Mesothelial cell of epicardium (in vitro differentiated cells): ENCODE data around the gene IMPG2. TPM values are rescaled to one million over a fixed set of nuclear protein-coding genes. Genes with fewer than 3 reads are reported as not detected.

Experiments used
- DNase-seq, 2 experiments: peaks; one replicate each; pipeline ENCODE4 v3.0.0; 2021; ENCODE audit warnings: low spot score in 2 of 2; ENCODE audit not compliant: unreplicated experiment in 2 of 2
- H3K27ac Mint-ChIP-seq: 2 replicates; pipeline ENCODE4 v1.8.0; 2021; ENCODE audit warnings: mixed read lengths
- H3K27me3 Mint-ChIP-seq: 2 replicates; pipeline ENCODE4 v1.8.0; 2021; ENCODE audit warnings: low read depth, mixed read lengths
- H3K36me3 Mint-ChIP-seq: 2 replicates; pipeline ENCODE4 v1.8.0; 2021; ENCODE audit warnings: mixed read lengths
- H3K4me1 Mint-ChIP-seq: 2 replicates; pipeline ENCODE4 v1.8.0; 2021; ENCODE audit warnings: mixed read lengths
- H3K4me3 Mint-ChIP-seq: 2 replicates; pipeline ENCODE4 v1.8.0; 2021; ENCODE audit warnings: mild to moderate bottlenecking, moderate library complexity, mixed read lengths
- H3K9me3 Mint-ChIP-seq: 2 replicates; pipeline ENCODE4 v1.8.0; 2021; ENCODE audit warnings: mixed read lengths
- total RNA-seq: library from RNA; stranded (reverse); gene quantifications from 3 replicates; pipeline ENCODE4 v1.2.1, GENCODE V29; 2021
- TF ChIP-seq, protein P1 (sequence below): fragments of 200-600 bp; sonication (generic); IDR thresholded peaks from one replicate; pipeline ENCODE4 v1.5.0; 2021; ENCODE audit warnings: antibody characterized with exemption; ENCODE audit not compliant: unreplicated experiment

Gene IMPG2
- total RNA-seq, 1 donor from 2014 or later: 0.69 TPM

DNA sequence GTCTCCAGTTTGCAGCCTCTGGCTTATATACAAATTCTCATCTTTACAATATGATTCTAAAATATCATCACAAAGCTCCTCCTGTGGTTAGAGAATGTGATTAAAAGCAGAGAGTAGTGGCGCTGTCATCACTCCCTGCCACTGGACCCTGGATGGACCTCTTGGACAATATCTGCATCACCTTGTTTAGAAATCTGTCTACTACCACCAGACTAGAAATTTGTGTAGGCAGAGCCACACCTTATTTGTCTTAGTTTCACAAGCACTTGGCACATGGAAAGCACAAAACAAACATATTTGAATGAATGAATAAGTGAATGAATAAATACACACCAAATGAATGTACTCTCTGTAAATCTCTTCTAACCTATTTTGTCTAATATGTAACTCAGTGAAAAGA lies 68.1 kb downstream of the IMPG2 start:
- Mint-ChIP-seq H3K36me3 (no peaks in the 10 kb centered on the region), H3K4me3 (no peak overlapping the region), H3K27ac (peak overlapping the region; percentile 28), H3K4me1 (peaks cover 18% of the 10 kb centered on the region), H3K9me3 (no peaks in the 10 kb centered on the region), H3K27me3 (no peaks in the 10 kb centered on the region)
- TF ChIP-seq, protein P1, sequence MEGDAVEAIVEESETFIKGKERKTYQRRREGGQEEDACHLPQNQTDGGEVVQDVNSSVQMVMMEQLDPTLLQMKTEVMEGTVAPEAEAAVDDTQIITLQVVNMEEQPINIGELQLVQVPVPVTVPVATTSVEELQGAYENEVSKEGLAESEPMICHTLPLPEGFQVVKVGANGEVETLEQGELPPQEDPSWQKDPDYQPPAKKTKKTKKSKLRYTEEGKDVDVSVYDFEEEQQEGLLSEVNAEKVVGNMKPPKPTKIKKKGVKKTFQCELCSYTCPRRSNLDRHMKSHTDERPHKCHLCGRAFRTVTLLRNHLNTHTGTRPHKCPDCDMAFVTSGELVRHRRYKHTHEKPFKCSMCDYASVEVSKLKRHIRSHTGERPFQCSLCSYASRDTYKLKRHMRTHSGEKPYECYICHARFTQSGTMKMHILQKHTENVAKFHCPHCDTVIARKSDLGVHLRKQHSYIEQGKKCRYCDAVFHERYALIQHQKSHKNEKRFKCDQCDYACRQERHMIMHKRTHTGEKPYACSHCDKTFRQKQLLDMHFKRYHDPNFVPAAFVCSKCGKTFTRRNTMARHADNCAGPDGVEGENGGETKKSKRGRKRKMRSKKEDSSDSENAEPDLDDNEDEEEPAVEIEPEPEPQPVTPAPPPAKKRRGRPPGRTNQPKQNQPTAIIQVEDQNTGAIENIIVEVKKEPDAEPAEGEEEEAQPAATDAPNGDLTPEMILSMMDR: no peak
- DNase-seq: no peak

DNA sequence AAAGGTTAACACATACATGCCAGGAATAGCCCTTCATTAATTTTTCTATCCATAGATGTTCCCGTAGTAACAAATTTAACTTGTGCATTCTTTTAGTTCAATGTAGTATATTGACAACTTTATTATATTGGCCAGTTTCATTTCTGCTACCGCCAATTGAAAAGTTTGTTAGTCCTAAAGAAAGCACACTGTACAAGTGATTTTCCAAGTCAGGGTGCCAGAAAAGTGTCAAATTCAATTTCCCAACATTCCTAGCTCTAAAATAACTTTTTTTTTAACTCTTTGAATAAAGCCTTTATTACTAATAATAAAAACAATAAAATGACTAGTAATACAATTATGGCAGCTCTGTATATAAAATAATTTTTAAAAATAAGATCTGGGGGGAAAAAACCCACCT lies 68.9 kb downstream of the IMPG2 start:
- no peaks in the 10 kb centered on the region for H3K36me3 Mint-ChIP-seq
- no peak overlapping the region for H3K4me3 Mint-ChIP-seq
- H3K4me1 Mint-ChIP-seq: peaks cover 18% of the 10 kb centered on the region
- no peak overlapping the region for H3K27ac Mint-ChIP-seq
- H3K27me3 Mint-ChIP-seq: no peaks in the 10 kb centered on the region
- TF ChIP-seq, protein P1: no peak
- no peak for DNase-seq
- no peaks in the 10 kb centered on the region for H3K9me3 Mint-ChIP-seq

DNA sequence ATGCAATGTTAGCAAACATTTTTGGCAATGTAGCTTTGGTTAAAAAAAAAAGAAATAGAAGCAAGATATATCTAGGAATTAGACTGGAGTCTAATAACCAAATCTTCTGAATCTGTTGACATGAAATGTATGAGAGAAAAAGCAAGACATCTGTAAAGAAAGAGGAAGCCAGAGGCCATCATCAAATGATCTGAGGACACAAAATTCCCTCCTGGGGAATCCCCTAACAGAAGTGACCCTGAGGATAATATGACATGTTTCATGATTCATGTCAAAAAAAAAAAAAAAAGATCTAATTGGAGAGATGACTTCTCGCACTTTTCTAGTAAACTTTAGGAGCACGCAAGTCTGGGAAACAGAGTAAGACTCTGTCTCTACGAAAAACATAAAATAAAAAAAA lies 70.9 kb downstream of the IMPG2 start:
- Mint-ChIP-seq H3K27me3 (no peaks in the 10 kb centered on the region), H3K4me1 (peaks cover 17% of the 10 kb centered on the region)

DNA sequence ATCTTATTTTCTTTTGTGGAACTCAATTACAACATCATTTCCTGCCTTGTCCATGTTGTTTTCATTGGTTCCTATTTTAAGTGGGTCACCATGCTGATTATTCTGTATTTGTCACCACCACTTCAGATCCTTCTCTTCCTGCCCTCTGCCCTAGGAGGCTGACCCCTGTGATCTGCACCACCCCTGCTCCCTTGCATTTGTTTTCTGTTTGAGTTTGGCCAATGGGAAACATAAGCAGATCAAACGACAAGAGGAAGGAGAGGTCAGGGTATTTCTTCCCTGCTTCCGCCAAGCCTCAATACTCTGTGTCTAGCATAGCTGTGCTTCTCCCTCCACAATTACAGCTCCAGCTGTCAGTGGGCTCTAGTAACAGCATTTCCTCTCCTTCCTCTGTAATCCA lies 71.6 kb downstream of the IMPG2 start:
- H3K4me3 Mint-ChIP-seq: no peak overlapping the region
- peaks cover 3% of the 10 kb centered on the region for H3K36me3 Mint-ChIP-seq
- H3K4me1 Mint-ChIP-seq: peaks cover 17% of the 10 kb centered on the region
- no peak overlapping the region for H3K27ac Mint-ChIP-seq
- H3K9me3 Mint-ChIP-seq: no peaks in the 10 kb centered on the region
- H3K27me3 Mint-ChIP-seq: no peaks in the 10 kb centered on the region
- TF ChIP-seq, protein P1: no peak
- DNase-seq: no peak

More for the DNA sequence above, 70.9 kb downstream of the IMPG2 start:
- Mint-ChIP-seq H3K4me3 (no peak overlapping the region), H3K27ac (no peak overlapping the region), H3K36me3 (no peaks in the 10 kb centered on the region), H3K9me3 (no peaks in the 10 kb centered on the region)
- no peak for DNase-seq
- TF ChIP-seq, protein P1: no peak

DNA sequence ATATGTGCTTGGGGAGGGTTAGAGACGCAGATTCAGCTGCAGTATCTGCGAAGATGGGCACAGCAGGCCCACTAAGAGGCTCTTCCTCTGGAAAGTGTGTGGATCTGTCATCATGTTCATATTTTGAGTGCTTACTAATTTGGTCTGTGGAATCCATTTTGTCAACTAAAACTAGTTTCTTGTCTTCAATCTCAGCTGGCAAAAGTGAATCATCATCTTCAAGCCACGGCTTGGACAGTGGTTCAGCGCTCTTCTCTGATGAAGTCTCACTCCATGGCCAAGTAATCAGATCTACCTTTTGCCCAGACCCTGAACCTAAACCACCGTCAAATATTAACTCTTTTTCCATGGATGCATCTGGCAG lies 76.2 kb downstream of the IMPG2 start:
- H3K9me3 Mint-ChIP-seq: no peaks in the 10 kb centered on the region
- no peaks in the 10 kb centered on the region for H3K27me3 Mint-ChIP-seq
- no peak overlapping the region for H3K4me3 Mint-ChIP-seq
- peaks cover 3% of the 10 kb centered on the region for H3K4me1 Mint-ChIP-seq
- TF ChIP-seq, protein P1: no peak
- no peak for DNase-seq
- H3K27ac Mint-ChIP-seq: no peak overlapping the region
- H3K36me3 Mint-ChIP-seq: peaks cover 8% of the 10 kb centered on the region
